ENCODE measurements around the gene THOC6.
"Not testable (repeated sequence)": the region's sequence is repeated elsewhere in the genome, so short reads cannot be mapped to it uniquely, and the experiment has no call there.

THOC6 gene

GRCh38 chr16:3068487-3068886 is 44.7 kb downstream of the THOC6 start:
- no peak overlapping the region for H2AFZ ChIP-seq (ENCODE audit: low read length, unreplicated experiment)
- no peak overlapping the region for H3K4me3 ChIP-seq (ENCODE audit: low read depth, low read length)
- H3K27ac ChIP-seq (ENCODE audit: low read depth, low read length) = no peak overlapping the region
- peaks cover 11% of the 10 kb centered on the region for H3K4me1 ChIP-seq (ENCODE audit: control insufficient read depth, insufficient read depth, low read length, unreplicated experiment)
- H3K79me2 ChIP-seq (ENCODE audit: control insufficient read depth, insufficient read depth, low read length, unreplicated experiment) = no peaks in the 10 kb centered on the region
- H3K36me3 ChIP-seq (ENCODE audit: insufficient read depth, low read length) = no peaks in the 10 kb centered on the region
- peaks cover 2% of the 10 kb centered on the region; the same call in 1 of the 2 replicates for H3K27me3 ChIP-seq (ENCODE audit: insufficient read depth, low read length)

GRCh38 chr16:3069146-3069545 is 45.3 kb downstream of the THOC6 start:
- not testable (repeated sequence) for H3K4me3 ChIP-seq (ENCODE audit: low read depth, low read length); H2AFZ ChIP-seq (ENCODE audit: low read length, unreplicated experiment)
- H3K4me1 ChIP-seq (ENCODE audit: control insufficient read depth, insufficient read depth, low read length, unreplicated experiment) = peaks cover 11% of the 10 kb centered on the region

GRCh38 chr16:3070608-3071111 is 46.8 kb downstream of the THOC6 start:
- H3K27ac ChIP-seq (ENCODE audit: low read depth, low read length) = no peak overlapping the region
- peaks cover 2% of the 10 kb centered on the region for H3K4me1 ChIP-seq (ENCODE audit: control insufficient read depth, insufficient read depth, low read length, unreplicated experiment)
- no peak overlapping the region for H3K4me3 ChIP-seq (ENCODE audit: low read depth, low read length)
- H3K27me3 ChIP-seq (ENCODE audit: insufficient read depth, low read length) = peaks cover 18% of the 10 kb centered on the region
- no peak overlapping the region for H2AFZ ChIP-seq (ENCODE audit: low read length, unreplicated experiment)
- no peaks in the 10 kb centered on the region for H3K36me3 ChIP-seq (ENCODE audit: insufficient read depth, low read length)
- no peaks in the 10 kb centered on the region for H3K79me2 ChIP-seq (ENCODE audit: control insufficient read depth, insufficient read depth, low read length, unreplicated experiment)

More at GRCh38 chr16:3069146-3069545, 45.3 kb downstream of the THOC6 start:
- not testable (repeated sequence) for H3K79me2 ChIP-seq (ENCODE audit: control insufficient read depth, insufficient read depth, low read length, unreplicated experiment); H3K27ac ChIP-seq (ENCODE audit: low read depth, low read length); H3K27me3 ChIP-seq (ENCODE audit: insufficient read depth, low read length); H3K36me3 ChIP-seq (ENCODE audit: insufficient read depth, low read length)

- no peaks in the 10 kb centered on the region for H3K4me1 ChIP-seq (ENCODE audit: control insufficient read depth, insufficient read depth, low read length, unreplicated experiment)
- H3K27ac ChIP-seq (ENCODE audit: low read depth, low read length) = no peak overlapping the region
- H3K79me2 ChIP-seq (ENCODE audit: control insufficient read depth, insufficient read depth, low read length, unreplicated experiment) = no peaks in the 10 kb centered on the region
- no peak overlapping the region for H3K4me3 ChIP-seq (ENCODE audit: low read depth, low read length)
- H3K27me3 ChIP-seq (ENCODE audit: insufficient read depth, low read length) = peaks cover 18% of the 10 kb centered on the region
- H2AFZ ChIP-seq (ENCODE audit: low read length, unreplicated experiment) = no peak overlapping the region
- no peaks in the 10 kb centered on the region for H3K36me3 ChIP-seq (ENCODE audit: insufficient read depth, low read length)
Measured at GRCh38 chr16:3071655-3072054, 47.8 kb downstream of the THOC6 start.

- H3K4me1 ChIP-seq (ENCODE audit: control insufficient read depth, insufficient read depth, low read length, unreplicated experiment); H2AFZ ChIP-seq (ENCODE audit: low read length, unreplicated experiment); H3K79me2 ChIP-seq (ENCODE audit: control insufficient read depth, insufficient read depth, low read length, unreplicated experiment); H3K27ac ChIP-seq (ENCODE audit: low read depth, low read length); H3K36me3 ChIP-seq (ENCODE audit: insufficient read depth, low read length); H3K4me3 ChIP-seq (ENCODE audit: low read depth, low read length): not testable (repeated sequence)
- peaks cover 18% of the 10 kb centered on the region for H3K27me3 ChIP-seq (ENCODE audit: insufficient read depth, low read length)
Measured at GRCh38 chr16:3072148-3072547, 48.3 kb downstream of the THOC6 start.

- H3K4me3 ChIP-seq (ENCODE audit: low read depth, low read length); H3K27ac ChIP-seq (ENCODE audit: low read depth, low read length); H3K4me1 ChIP-seq (ENCODE audit: control insufficient read depth, insufficient read depth, low read length, unreplicated experiment); H2AFZ ChIP-seq (ENCODE audit: low read length, unreplicated experiment); H3K36me3 ChIP-seq (ENCODE audit: insufficient read depth, low read length); H3K79me2 ChIP-seq (ENCODE audit: control insufficient read depth, insufficient read depth, low read length, unreplicated experiment): not testable (repeated sequence)
- H3K27me3 ChIP-seq (ENCODE audit: insufficient read depth, low read length) = peaks cover 20% of the 10 kb centered on the region
Measured at GRCh38 chr16:3072576-3073263, 48.9 kb downstream of the THOC6 start.

GRCh38 chr16:3073448-3073847 is 49.6 kb downstream of the THOC6 start:
- Histone ChIP-seq H3K27me3 (ENCODE audit: insufficient read depth, low read length) (peaks cover 23% of the 10 kb centered on the region), H3K27ac (ENCODE audit: low read depth, low read length) (no peak overlapping the region), H3K36me3 (ENCODE audit: insufficient read depth, low read length) (no peaks in the 10 kb centered on the region), H3K4me3 (ENCODE audit: low read depth, low read length) (no peak overlapping the region), H2AFZ (ENCODE audit: low read length, unreplicated experiment) (no peak overlapping the region), H3K4me1 (ENCODE audit: control insufficient read depth, insufficient read depth, low read length, unreplicated experiment) (no peaks in the 10 kb centered on the region), H3K79me2 (ENCODE audit: control insufficient read depth, insufficient read depth, low read length, unreplicated experiment) (no peaks in the 10 kb centered on the region)

- H3K4me3 ChIP-seq (ENCODE audit: low read depth, low read length) = no peak overlapping the region
- H3K36me3 ChIP-seq (ENCODE audit: insufficient read depth, low read length) = no peaks in the 10 kb centered on the region
- no peak overlapping the region for H2AFZ ChIP-seq (ENCODE audit: low read length, unreplicated experiment)
- no peaks in the 10 kb centered on the region for H3K4me1 ChIP-seq (ENCODE audit: control insufficient read depth, insufficient read depth, low read length, unreplicated experiment)
- H3K79me2 ChIP-seq (ENCODE audit: control insufficient read depth, insufficient read depth, low read length, unreplicated experiment) = no peaks in the 10 kb centered on the region
- peaks cover 38% of the 10 kb centered on the region for H3K27me3 ChIP-seq (ENCODE audit: insufficient read depth, low read length)
- H3K27ac ChIP-seq (ENCODE audit: low read depth, low read length) = no peak overlapping the region
Measured at GRCh38 chr16:3074860-3075522, 51.2 kb downstream of the THOC6 start.

- no peak overlapping the region for H3K4me3 ChIP-seq (ENCODE audit: low read depth, low read length)
- no peak overlapping the region for H3K27ac ChIP-seq (ENCODE audit: low read depth, low read length)
- H3K36me3 ChIP-seq (ENCODE audit: insufficient read depth, low read length) = no peaks in the 10 kb centered on the region
- H3K79me2 ChIP-seq (ENCODE audit: control insufficient read depth, insufficient read depth, low read length, unreplicated experiment) = no peaks in the 10 kb centered on the region
- H2AFZ ChIP-seq (ENCODE audit: low read length, unreplicated experiment) = no peak overlapping the region
- peaks cover 43% of the 10 kb centered on the region for H3K27me3 ChIP-seq (ENCODE audit: insufficient read depth, low read length)
- H3K4me1 ChIP-seq (ENCODE audit: control insufficient read depth, insufficient read depth, low read length, unreplicated experiment) = no peaks in the 10 kb centered on the region
Measured at GRCh38 chr16:3075523-3075915, 51.7 kb downstream of the THOC6 start.

- not testable (repeated sequence) for H3K36me3 ChIP-seq (ENCODE audit: insufficient read depth, low read length); H3K27ac ChIP-seq (ENCODE audit: low read depth, low read length); H2AFZ ChIP-seq (ENCODE audit: low read length, unreplicated experiment); H3K79me2 ChIP-seq (ENCODE audit: control insufficient read depth, insufficient read depth, low read length, unreplicated experiment); H3K4me3 ChIP-seq (ENCODE audit: low read depth, low read length); H3K4me1 ChIP-seq (ENCODE audit: control insufficient read depth, insufficient read depth, low read length, unreplicated experiment)
- H3K27me3 ChIP-seq (ENCODE audit: insufficient read depth, low read length) = peaks cover 43% of the 10 kb centered on the region
Measured at GRCh38 chr16:3075946-3076345, 52.1 kb downstream of the THOC6 start.

GRCh38 chr16:3076577-3076976 is 52.7 kb downstream of the THOC6 start:
- H3K4me3 ChIP-seq (ENCODE audit: low read depth, low read length) = no peak overlapping the region
- no peaks in the 10 kb centered on the region for H3K4me1 ChIP-seq (ENCODE audit: control insufficient read depth, insufficient read depth, low read length, unreplicated experiment)
- H3K79me2 ChIP-seq (ENCODE audit: control insufficient read depth, insufficient read depth, low read length, unreplicated experiment) = no peaks in the 10 kb centered on the region
- H3K36me3 ChIP-seq (ENCODE audit: insufficient read depth, low read length) = no peaks in the 10 kb centered on the region
- no peak overlapping the region for H2AFZ ChIP-seq (ENCODE audit: low read length, unreplicated experiment)
- H3K27ac ChIP-seq (ENCODE audit: low read depth, low read length) = no peak overlapping the region
- H3K27me3 ChIP-seq (ENCODE audit: insufficient read depth, low read length) = peaks cover 43% of the 10 kb centered on the region
